ENCODE results near the gene STK16. TPM values are rescaled to one million over a fixed set of nuclear protein-coding genes. Genes with fewer than 3 reads are reported as not detected.

The STK16 gene
- 24.8 TPM for total RNA-seq (2013)
- polyA plus RNA-seq (10 to 100 TPM; 16.7 to 40.7 (median 17.8) TPM), polyA minus RNA-seq (16.1 and 21.5 TPM in 2 replicates), total RNA-seq (7.2 to 17.3 (median 11.4) reads per million in 11 experiments)

DNA sequence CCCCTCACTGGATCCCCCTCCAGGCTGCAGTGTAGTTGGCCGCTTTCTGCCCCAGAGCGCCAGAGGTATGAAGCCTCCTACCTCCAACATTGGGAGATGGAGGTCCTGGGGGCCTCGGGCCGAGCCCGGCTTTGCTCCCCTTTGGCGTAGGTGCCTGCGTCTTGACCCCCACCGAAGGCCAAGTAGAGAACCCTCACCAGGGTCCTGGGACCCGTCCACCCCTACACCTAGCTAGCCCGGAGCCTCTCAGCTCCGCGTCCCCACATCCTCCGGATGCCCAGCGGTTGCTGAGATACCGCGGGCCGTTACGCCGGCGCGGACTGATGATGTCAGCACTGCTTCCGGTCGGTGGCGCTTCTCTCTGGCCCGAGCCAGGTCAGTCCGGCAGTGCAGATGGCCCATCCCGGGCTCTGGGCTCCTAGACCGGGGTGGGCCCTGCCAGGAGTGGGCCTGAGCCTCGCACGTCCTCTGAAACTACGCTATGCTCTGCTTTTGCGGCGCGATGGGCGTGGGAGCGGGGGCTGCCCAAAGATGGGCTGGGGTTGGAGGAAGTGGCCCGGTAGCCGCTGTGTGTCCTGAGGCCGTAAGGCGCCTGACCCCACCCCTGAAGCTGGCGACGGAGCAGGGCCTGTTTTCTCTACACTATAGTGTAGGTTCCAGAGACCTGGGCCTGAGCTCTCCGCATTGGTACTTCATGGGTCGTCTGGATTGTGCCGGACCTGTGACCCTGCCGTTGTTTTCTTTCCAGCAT is at the start of gene STK16, which contains the start of gene GLB1L:
TSS of gene STK16 (plus strand) at position 332 of the 751 bp plus-strand sequence. CDS start 521 bp downstream, outside the sequence.
TSS of gene GLB1L (minus strand) at position 297 of the 751 bp plus-strand sequence. CDS start 1,871 bp downstream, outside the sequence.
- no peaks in the 10 kb centered on the region for H3K9me3 Mint-ChIP-seq
- H3K4me1 Mint-ChIP-seq, result peaks cover 67% of the 10 kb centered on the region
- intact Hi-C loops (cut with micrococcal nuclease), result loop anchor here in 1 of 2 donors (1.0 kb wide), 1 partner anchor 67 kb away; the partner anchor contains the start of gene RETREG2
- Histone ChIP-seq H3K79me2 (ENCODE audit: insufficient read depth, low read length) (peaks cover 50% of the 10 kb centered on the region), H3K27ac (ENCODE audit: low read depth in 1 of 2, low read length in 2 of 2) (peak within 1 kb of the TSS; percentile 72 to 89), H3K4me3 (replicated peaks in 1 of 3; ENCODE audit: low read depth in 2 of 3, low read length in 3 of 3) (peak within 1 kb of the TSS; percentile 57 to 83 (median 66)), H2AFZ (ENCODE audit: insufficient read depth, low read depth, low read length, poor library complexity, severe bottlenecking) (peak within 1 kb of the TSS; percentile 87), H3K9ac (ENCODE audit: insufficient read depth, low read length, poor library complexity, severe bottlenecking) (peak within 1 kb of the TSS; percentile 79), H3K36me3 (replicated peaks in 1 of 2; ENCODE audit: control insufficient read depth in 1 of 2, insufficient read depth in 2 of 2, low read length in 2 of 2) (peaks cover 8 to 22% of the 10 kb centered on the region in 2 donors), H3K4me1 (ENCODE audit: control insufficient read depth in 1 of 2, insufficient read depth in 2 of 2, low read length in 2 of 2) (peaks cover 68 to 70% of the 10 kb centered on the region in 2 donors), H3K4me2 (replicated peaks; ENCODE audit: extremely low read depth, low read length, poor library complexity, severe bottlenecking) (peak within 1 kb of the TSS; percentile 83), H3K9me3 (replicated peaks in 1 of 2; ENCODE audit: control insufficient read depth in 1 of 2, insufficient read depth in 1 of 2, low read length in 2 of 2) (no peaks in the 10 kb centered on the region), H3K27me3 (ENCODE audit: control insufficient read depth in 2 of 2, insufficient read depth in 2 of 2, low read length in 2 of 2) (no peaks in the 10 kb centered on the region), H4K20me1 (ENCODE audit: insufficient read depth, low read length) (peaks cover 6% of the 10 kb centered on the region)
- peak within 1 kb of the TSS; percentile 83 to 90 for H3K4me3 Mint-ChIP-seq
- peak within 1 kb of the TSS; percentile 92 to 97 (median 96) for H3K27ac Mint-ChIP-seq
- TF ChIP-seq, protein P1, sequence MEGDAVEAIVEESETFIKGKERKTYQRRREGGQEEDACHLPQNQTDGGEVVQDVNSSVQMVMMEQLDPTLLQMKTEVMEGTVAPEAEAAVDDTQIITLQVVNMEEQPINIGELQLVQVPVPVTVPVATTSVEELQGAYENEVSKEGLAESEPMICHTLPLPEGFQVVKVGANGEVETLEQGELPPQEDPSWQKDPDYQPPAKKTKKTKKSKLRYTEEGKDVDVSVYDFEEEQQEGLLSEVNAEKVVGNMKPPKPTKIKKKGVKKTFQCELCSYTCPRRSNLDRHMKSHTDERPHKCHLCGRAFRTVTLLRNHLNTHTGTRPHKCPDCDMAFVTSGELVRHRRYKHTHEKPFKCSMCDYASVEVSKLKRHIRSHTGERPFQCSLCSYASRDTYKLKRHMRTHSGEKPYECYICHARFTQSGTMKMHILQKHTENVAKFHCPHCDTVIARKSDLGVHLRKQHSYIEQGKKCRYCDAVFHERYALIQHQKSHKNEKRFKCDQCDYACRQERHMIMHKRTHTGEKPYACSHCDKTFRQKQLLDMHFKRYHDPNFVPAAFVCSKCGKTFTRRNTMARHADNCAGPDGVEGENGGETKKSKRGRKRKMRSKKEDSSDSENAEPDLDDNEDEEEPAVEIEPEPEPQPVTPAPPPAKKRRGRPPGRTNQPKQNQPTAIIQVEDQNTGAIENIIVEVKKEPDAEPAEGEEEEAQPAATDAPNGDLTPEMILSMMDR (IDR thresholded peaks at IDR 0.05), result no peak
- WGBS (ENCODE audit: insufficient coverage), result under 1% methylated on average over 44 of the region's 46 CpGs
- peaks cover 21 to 36% of the 10 kb centered on the region in 2 donors for H3K36me3 Mint-ChIP-seq
- peaks cover 0 to 3% (median 1%) of the 10 kb centered on the region in 3 donors for H3K27me3 Mint-ChIP-seq (ENCODE audit: low read depth in 3 of 3)
- peak; percentile 92 to 93 (median 93) for DNase-seq

GRCh38 chr2:219197388-219197787 is 47.9 kb upstream of the STK16 start:
- Histone ChIP-seq H4K20me1 (ENCODE audit: insufficient read depth, low read length) (no peaks in the 10 kb centered on the region), H3K4me2 (replicated peaks; ENCODE audit: extremely low read depth, low read length, poor library complexity, severe bottlenecking) (no peak overlapping the region), H3K36me3 (replicated peaks in 1 of 2; ENCODE audit: control insufficient read depth in 1 of 2, insufficient read depth in 2 of 2, low read length in 2 of 2) (no peaks in the 10 kb centered on the region), H3K27ac (ENCODE audit: low read depth in 1 of 2, low read length in 2 of 2) (no peak overlapping the region), H2AFZ (ENCODE audit: insufficient read depth, low read depth, low read length, poor library complexity, severe bottlenecking) (no peak overlapping the region), H3K4me1 (ENCODE audit: control insufficient read depth in 1 of 2, insufficient read depth in 2 of 2, low read length in 2 of 2) (no peaks in the 10 kb centered on the region), H3K79me2 (ENCODE audit: insufficient read depth, low read length) (no peaks in the 10 kb centered on the region), H3K4me3 (replicated peaks in 1 of 3; ENCODE audit: low read depth in 2 of 3, low read length in 3 of 3) (no peak overlapping the region), H3K9me3 (replicated peaks in 1 of 2; ENCODE audit: control insufficient read depth in 1 of 2, insufficient read depth in 1 of 2, low read length in 2 of 2) (no peaks in the 10 kb centered on the region), H3K9ac (ENCODE audit: insufficient read depth, low read length, poor library complexity, severe bottlenecking) (no peak overlapping the region), H3K27me3 (ENCODE audit: control insufficient read depth in 2 of 2, insufficient read depth in 2 of 2, low read length in 2 of 2) (no peaks in the 10 kb centered on the region)
- H3K4me3 Mint-ChIP-seq, result no peak overlapping the region
- no peaks in the 10 kb centered on the region for H3K36me3 Mint-ChIP-seq
- H3K27me3 Mint-ChIP-seq (ENCODE audit: low read depth in 3 of 3), result peaks cover 2 to 19% (median 14%) of the 10 kb centered on the region in 3 donors
- no peak overlapping the region for H3K27ac Mint-ChIP-seq
- 100% methylated on average over 1 of the region's 1 CpG for WGBS (ENCODE audit: insufficient coverage)
- H3K9me3 Mint-ChIP-seq, result peaks cover 0 to 3% (median 0%) of the 10 kb centered on the region in 7 donors
- DNase-seq, result no peak
- no peaks in the 10 kb centered on the region for H3K4me1 Mint-ChIP-seq
- TF ChIP-seq, protein P1 (IDR thresholded peaks at IDR 0.05), result no peak
- intact Hi-C loops (cut with micrococcal nuclease), result no loop called here
